Measurements from ENCODE around the gene PANX1. TPM values are rescaled to one million over a fixed set of nuclear protein-coding genes. Genes with fewer than 3 reads are reported as not detected.

PANX1 gene
- total RNA-seq, 1 experiment from 2014 or later, result 39.0 TPM

- Histone ChIP-seq H3K36me3 (ENCODE audit: insufficient read depth, low read length, poor library complexity, severe bottlenecking) (no peaks in the 10 kb centered on the region), H3K9me3 (ENCODE audit: low read depth, low read length, poor library complexity, severe bottlenecking) (no peaks in the 10 kb centered on the region), H3K27me3 (replicated peaks; ENCODE audit: insufficient read depth, low read depth, low read length, poor library complexity) (no peaks in the 10 kb centered on the region), H3K4me1 (ENCODE audit: insufficient read depth, low read length, poor library complexity, severe bottlenecking) (peaks cover 28% of the 10 kb centered on the region), H3K27ac (ENCODE audit: low read depth, low read length, poor library complexity, severe bottlenecking) (no peak overlapping the region), H3K4me3 (ENCODE audit: low read depth, low read length, poor library complexity, severe bottlenecking) (peak overlapping the region; percentile 84)
- no TSS peak for BruUV-seq (replicated peaks)
- intact Hi-C loops (cut with micrococcal nuclease; ENCODE audit: unreplicated experiment), result no loop called here
- no peak for DNase-seq (ENCODE audit: low spot score)
- ChIA-PET CTCF (no interaction called here), POLR2A (ENCODE audit: low non-redundant PET) (no interaction called here)
- TF ChIP-seq CTCF (conservative IDR thresholded peaks at IDR 0.05; ENCODE audit: low read depth, low read length) (no peak), EZH2 (IDR thresholded peaks at IDR 0.05; ENCODE audit: borderline replicate concordance, low read depth, low read length, poor library complexity, severe bottlenecking) (no peak)
Measured at GRCh38 chr11:94131047-94131717, 2.5 kb downstream of the PANX1 start.

DNA sequence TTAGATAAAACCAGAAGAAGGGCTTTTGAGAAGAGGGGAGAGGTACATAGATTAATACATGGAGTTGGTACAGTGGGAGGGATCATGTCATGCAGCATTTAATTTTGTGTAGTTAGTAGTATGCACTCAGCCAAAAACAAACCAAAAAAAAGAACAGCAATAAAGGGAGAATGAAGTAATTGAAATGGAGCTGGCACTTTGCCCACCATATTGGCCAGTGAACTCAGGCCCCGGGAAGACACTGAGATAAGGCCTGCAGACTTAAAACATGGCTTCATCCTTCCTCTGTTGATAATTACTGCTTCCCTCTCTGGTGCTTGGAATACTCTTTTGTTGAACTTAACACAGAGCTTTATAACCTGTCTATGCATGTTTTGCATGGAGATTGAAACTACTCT lies 3.1 kb downstream of the PANX1 start:
- TF ChIP-seq CTCF (conservative IDR thresholded peaks at IDR 0.05; ENCODE audit: low read depth, low read length) (no peak), EZH2 (IDR thresholded peaks at IDR 0.05; ENCODE audit: borderline replicate concordance, low read depth, low read length, poor library complexity, severe bottlenecking) (no peak)
- no peak overlapping the region for H3K27ac ChIP-seq (ENCODE audit: low read depth, low read length, poor library complexity, severe bottlenecking)

DNA sequence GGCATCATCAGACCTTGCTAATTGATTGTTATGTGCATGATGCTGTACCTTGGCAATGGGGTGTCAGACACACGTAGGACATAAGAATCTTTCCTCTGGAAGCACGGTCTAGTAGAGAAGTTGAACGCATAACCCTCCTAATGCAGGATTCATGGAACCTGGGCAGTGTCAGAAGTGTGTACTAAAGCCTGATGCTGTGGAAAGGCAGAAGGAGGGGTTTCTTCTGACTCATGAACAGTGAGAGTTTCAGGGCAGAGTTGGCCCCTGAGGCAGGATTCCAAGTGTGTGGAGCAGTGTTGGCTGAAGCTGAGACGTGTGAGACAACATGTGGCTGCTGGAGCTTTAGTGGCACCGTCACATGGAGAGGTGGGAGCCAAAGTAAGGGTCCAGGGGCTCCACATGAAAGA lies 3.5 kb downstream of the PANX1 start:
- POLR2A ChIA-PET (ENCODE audit: low non-redundant PET), result no interaction called here
- no peak for TF ChIP-seq EZH2 (IDR thresholded peaks at IDR 0.05; ENCODE audit: borderline replicate concordance, low read depth, low read length, poor library complexity, severe bottlenecking)
- TF ChIP-seq CTCF (conservative IDR thresholded peaks at IDR 0.05; ENCODE audit: low read depth, low read length), result no peak
- Histone ChIP-seq H3K27ac (ENCODE audit: low read depth, low read length, poor library complexity, severe bottlenecking) (no peak overlapping the region), H3K36me3 (ENCODE audit: insufficient read depth, low read length, poor library complexity, severe bottlenecking) (no peaks in the 10 kb centered on the region), H3K9me3 (ENCODE audit: low read depth, low read length, poor library complexity, severe bottlenecking) (no peaks in the 10 kb centered on the region), H3K27me3 (replicated peaks; ENCODE audit: insufficient read depth, low read depth, low read length, poor library complexity) (no peaks in the 10 kb centered on the region), H3K4me1 (ENCODE audit: insufficient read depth, low read length, poor library complexity, severe bottlenecking) (peaks cover 28% of the 10 kb centered on the region), H3K4me3 (ENCODE audit: low read depth, low read length, poor library complexity, severe bottlenecking) (no peak overlapping the region)
- intact Hi-C loops (cut with micrococcal nuclease; ENCODE audit: unreplicated experiment), result no loop called here
- no TSS peak for BruUV-seq (replicated peaks)
- CTCF ChIA-PET, result no interaction called here
- no peak for DNase-seq (ENCODE audit: low spot score)

More for the DNA sequence above, 3.1 kb downstream of the PANX1 start:
- Histone ChIP-seq H3K27me3 (replicated peaks; ENCODE audit: insufficient read depth, low read depth, low read length, poor library complexity) (no peaks in the 10 kb centered on the region), H3K4me1 (ENCODE audit: insufficient read depth, low read length, poor library complexity, severe bottlenecking) (peaks cover 28% of the 10 kb centered on the region), H3K4me3 (ENCODE audit: low read depth, low read length, poor library complexity, severe bottlenecking) (no peak overlapping the region), H3K36me3 (ENCODE audit: insufficient read depth, low read length, poor library complexity, severe bottlenecking) (no peaks in the 10 kb centered on the region), H3K9me3 (ENCODE audit: low read depth, low read length, poor library complexity, severe bottlenecking) (no peaks in the 10 kb centered on the region)
- intact Hi-C loops (cut with micrococcal nuclease; ENCODE audit: unreplicated experiment), result no loop called here
- DNase-seq (ENCODE audit: low spot score), result no peak
- BruUV-seq (replicated peaks), result no TSS peak
- CTCF ChIA-PET, result no interaction called here
- POLR2A ChIA-PET (ENCODE audit: low non-redundant PET), result no interaction called here

Measured in A673 (cell line).